ENCODE results near the gene LHX5. TPM values are rescaled to one million over a fixed set of nuclear protein-coding genes. Genes with fewer than 3 reads are reported as not detected.

LHX5 gene
- total RNA-seq, 4 donors from 2014 or later, result not detected

DNA sequence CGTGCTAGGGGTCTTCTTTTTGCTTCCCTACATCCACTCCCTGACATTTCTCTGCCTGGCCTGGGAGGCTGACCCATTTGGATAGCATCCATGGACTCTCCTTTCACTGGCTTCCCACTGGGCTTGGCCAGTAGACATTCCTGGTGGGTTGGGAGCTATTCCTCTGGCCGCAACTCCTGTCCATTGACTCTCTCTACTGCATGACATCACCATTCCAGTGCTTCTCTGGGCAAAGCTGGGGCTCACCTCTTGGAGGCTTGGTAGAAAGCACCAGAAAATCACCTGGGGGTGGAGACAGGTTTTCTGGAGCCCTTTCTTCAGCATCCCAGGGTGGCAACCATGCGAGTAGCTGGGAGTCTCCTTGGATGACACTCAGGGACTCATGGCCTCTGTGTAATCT, 16.7 kb upstream of the LHX5 start:
- intact Hi-C loops (cut with DNase I; ENCODE audit: low total_unique reads), result no loop called here
- Histone ChIP-seq H3K4me3 (no peak overlapping the region), H3K4me1 (no peaks in the 10 kb centered on the region), H3K9me3 (no peaks in the 10 kb centered on the region), H3K27me3 (peaks cover 32% of the 10 kb centered on the region), H3K36me3 (no peaks in the 10 kb centered on the region), H3K27ac (no peak overlapping the region)
- WGBS, 2 donors (ENCODE audit: low coverage in 1 of 2), result 77% methylated on average over 3 of the region's 3 CpGs; no CpG with 5 or more reads in 1 of the 2 donors
- TF ChIP-seq, protein P1, sequence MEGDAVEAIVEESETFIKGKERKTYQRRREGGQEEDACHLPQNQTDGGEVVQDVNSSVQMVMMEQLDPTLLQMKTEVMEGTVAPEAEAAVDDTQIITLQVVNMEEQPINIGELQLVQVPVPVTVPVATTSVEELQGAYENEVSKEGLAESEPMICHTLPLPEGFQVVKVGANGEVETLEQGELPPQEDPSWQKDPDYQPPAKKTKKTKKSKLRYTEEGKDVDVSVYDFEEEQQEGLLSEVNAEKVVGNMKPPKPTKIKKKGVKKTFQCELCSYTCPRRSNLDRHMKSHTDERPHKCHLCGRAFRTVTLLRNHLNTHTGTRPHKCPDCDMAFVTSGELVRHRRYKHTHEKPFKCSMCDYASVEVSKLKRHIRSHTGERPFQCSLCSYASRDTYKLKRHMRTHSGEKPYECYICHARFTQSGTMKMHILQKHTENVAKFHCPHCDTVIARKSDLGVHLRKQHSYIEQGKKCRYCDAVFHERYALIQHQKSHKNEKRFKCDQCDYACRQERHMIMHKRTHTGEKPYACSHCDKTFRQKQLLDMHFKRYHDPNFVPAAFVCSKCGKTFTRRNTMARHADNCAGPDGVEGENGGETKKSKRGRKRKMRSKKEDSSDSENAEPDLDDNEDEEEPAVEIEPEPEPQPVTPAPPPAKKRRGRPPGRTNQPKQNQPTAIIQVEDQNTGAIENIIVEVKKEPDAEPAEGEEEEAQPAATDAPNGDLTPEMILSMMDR (IDR thresholded peaks at IDR 0.05), result no peak
- TF ChIP-seq POLR2AphosphoS5 (IDR thresholded peaks at IDR 0.05) (no peak), POLR2A (IDR thresholded peaks at IDR 0.05) (no peak), EP300 (IDR thresholded peaks at IDR 0.05; ENCODE audit: low read depth) (no peak)
- DNase-seq, result no peak
- in situ Hi-C loops (cut with MboI; ENCODE audit: low pct_ligation_motif_present in 1 of 4, low pct_unique_long_range_greater_than_20kb in 1 of 4, low sequenced_read_pairs in 3 of 4), result no loop called here

DNA sequence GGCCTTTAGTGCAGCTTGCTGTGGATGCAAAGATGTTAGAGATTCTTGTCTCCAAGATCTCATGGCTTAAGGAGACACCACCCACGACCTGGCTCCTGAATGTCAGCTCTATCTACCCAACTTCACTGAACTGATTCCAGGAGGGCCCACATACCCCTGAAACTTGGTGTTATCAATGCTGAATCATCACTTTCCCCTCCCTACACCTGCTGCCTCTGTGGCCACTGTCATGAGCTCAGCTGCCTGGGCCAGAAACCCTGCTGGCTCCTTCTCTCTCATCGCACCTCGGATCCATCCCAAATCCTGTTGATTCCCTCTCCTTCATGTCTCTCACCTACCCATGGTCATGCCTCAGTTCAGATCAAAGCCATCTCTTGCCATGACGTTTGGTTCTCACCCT, 15.1 kb upstream of the LHX5 start:
- no peaks in the 10 kb centered on the region for H3K36me3 ChIP-seq
- intact Hi-C loops (cut with DNase I; ENCODE audit: low total_unique reads), result no loop called here
- 33 to 41% methylated on average over 3 to 4 of the region's 4 CpGs for WGBS, 2 donors (ENCODE audit: low coverage in 1 of 2)

DNA sequence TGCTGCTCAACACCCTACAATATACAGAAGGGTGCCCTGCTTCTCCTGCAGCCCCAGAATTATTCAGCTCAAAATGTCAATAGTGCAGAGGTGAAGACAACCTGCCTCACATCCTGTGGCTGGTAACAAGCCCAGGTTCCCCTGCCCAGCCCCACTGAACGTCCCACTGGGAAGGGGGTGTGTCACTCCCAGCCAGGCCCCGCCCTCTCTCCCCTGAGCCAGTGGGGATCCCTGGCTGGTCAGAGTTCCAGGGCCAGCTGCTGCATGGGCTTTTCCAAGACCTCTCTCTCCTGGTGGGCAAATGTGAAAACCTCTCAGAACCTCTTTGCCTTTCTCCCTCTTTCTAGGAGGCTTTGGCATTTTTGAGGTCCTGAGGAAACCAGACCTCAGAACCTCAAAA, 13.7 kb upstream of the LHX5 start:
- H3K36me3 ChIP-seq, result no peaks in the 10 kb centered on the region
- H3K27me3 ChIP-seq, result peaks cover 58% of the 10 kb centered on the region
- H3K4me3 ChIP-seq, result no peak overlapping the region
- in situ Hi-C loops (cut with MboI; ENCODE audit: low pct_ligation_motif_present in 1 of 4, low pct_unique_long_range_greater_than_20kb in 1 of 4, low sequenced_read_pairs in 3 of 4) (no loop called here), intact Hi-C loops (cut with DNase I; ENCODE audit: low total_unique reads) (no loop called here)
- WGBS, 2 donors (ENCODE audit: low coverage in 1 of 2), result 0% methylated on average over 1 to 2 of the region's 2 CpGs
- no peaks in the 10 kb centered on the region for H3K4me1 ChIP-seq
- TF ChIP-seq, protein P1 (IDR thresholded peaks at IDR 0.05), result no peak
- TF ChIP-seq POLR2AphosphoS5 (IDR thresholded peaks at IDR 0.05) (no peak), POLR2A (IDR thresholded peaks at IDR 0.05) (no peak), EP300 (IDR thresholded peaks at IDR 0.05; ENCODE audit: low read depth) (no peak)
- no peak overlapping the region for H3K27ac ChIP-seq
- no peaks in the 10 kb centered on the region for H3K9me3 ChIP-seq
- DNase-seq, result no peak

More for the DNA sequence above, 15.1 kb upstream of the LHX5 start:
- no peak overlapping the region for H3K27ac ChIP-seq
- in situ Hi-C loops (cut with MboI; ENCODE audit: low pct_ligation_motif_present in 1 of 4, low pct_unique_long_range_greater_than_20kb in 1 of 4, low sequenced_read_pairs in 3 of 4), result no loop called here
- H3K27me3 ChIP-seq, result peaks cover 45% of the 10 kb centered on the region
- DNase-seq, result no peak
- no peaks in the 10 kb centered on the region for H3K4me1 ChIP-seq
- H3K4me3 ChIP-seq, result no peak overlapping the region
- H3K9me3 ChIP-seq, result no peaks in the 10 kb centered on the region
- TF ChIP-seq EP300 (IDR thresholded peaks at IDR 0.05; ENCODE audit: low read depth) (no peak), POLR2A (IDR thresholded peaks at IDR 0.05) (no peak), POLR2AphosphoS5 (IDR thresholded peaks at IDR 0.05) (no peak)
- TF ChIP-seq, protein P1 (IDR thresholded peaks at IDR 0.05), result no peak

DNA sequence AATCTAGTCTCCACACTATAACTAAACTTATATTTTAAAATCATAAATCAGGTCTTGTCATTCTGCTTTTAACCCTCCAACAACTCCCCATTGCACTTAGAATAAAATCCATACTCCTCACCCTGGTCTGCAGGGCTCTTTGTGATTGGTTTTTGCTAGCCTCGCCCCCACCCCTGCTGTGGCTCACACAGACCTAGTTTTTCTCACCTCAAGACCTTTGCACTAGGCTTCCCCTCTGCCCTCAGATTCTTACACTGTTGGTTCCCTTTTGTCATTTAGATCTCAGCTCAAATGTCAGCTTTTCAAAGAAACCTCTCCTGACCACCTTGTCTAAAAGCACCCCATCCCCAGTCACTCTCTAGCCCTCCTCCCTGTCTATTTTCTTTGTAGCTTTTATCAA, 10.7 kb upstream of the LHX5 start:
- intact Hi-C loops (cut with DNase I; ENCODE audit: low total_unique reads) (no loop called here), in situ Hi-C loops (cut with MboI; ENCODE audit: low pct_ligation_motif_present in 1 of 4, low pct_unique_long_range_greater_than_20kb in 1 of 4, low sequenced_read_pairs in 3 of 4) (no loop called here)
- Histone ChIP-seq H3K4me1 (no peaks in the 10 kb centered on the region), H3K36me3 (no peaks in the 10 kb centered on the region), H3K27me3 (peaks cover 77% of the 10 kb centered on the region), H3K9me3 (no peaks in the 10 kb centered on the region), H3K4me3 (no peak overlapping the region), H3K27ac (no peak overlapping the region)
- DNase-seq, result no peak
- 0 to 3% methylated on average over 1 of the region's 1 CpG for WGBS, 2 donors (ENCODE audit: low coverage in 1 of 2)
- TF ChIP-seq POLR2AphosphoS5 (IDR thresholded peaks at IDR 0.05) (no peak), POLR2A (IDR thresholded peaks at IDR 0.05) (no peak), EP300 (IDR thresholded peaks at IDR 0.05; ENCODE audit: low read depth) (no peak)
- TF ChIP-seq, protein P1 (IDR thresholded peaks at IDR 0.05), result no peak

All from transverse colon (tissue), 4 donors.